Mononuclear cell (primary cell): Measurements from ENCODE around the gene TCEANC. TPM values are rescaled to one million over a fixed set of nuclear protein-coding genes. Genes with fewer than 3 reads are reported as not detected.
"Not testable (repeated sequence)": the region's sequence is repeated elsewhere in the genome, so short reads cannot be mapped to it uniquely, and the experiment has no call there.

ENCODE experiments used
- H3K27me3 ChIP-seq: 2 replicates; pipeline ENCODE4 v1.6.0; 2011; ENCODE audit warnings: low read length, control low read depth; ENCODE audit not compliant: insufficient read depth
- H3K4me1 ChIP-seq: 2 replicates; pipeline ENCODE4 v1.5.1; 2011; ENCODE audit warnings: mild to moderate bottlenecking, low read length, control low read depth; ENCODE audit not compliant: insufficient read depth
- H3K4me3 ChIP-seq: 2 replicates; pipeline ENCODE4 v1.5.1; 2011; ENCODE audit warnings: mild to moderate bottlenecking, low read length, moderate library complexity
- H3K9me3 ChIP-seq: 2 replicates; pipeline ENCODE4 v1.5.1; 2011; ENCODE audit warnings: low read depth, mild to moderate bottlenecking, control low read depth, low read length
- total RNA-seq: library from RNA; depleted of rRNA; stranded (reverse); fragments of >200 nt; gene quantifications from one replicate; pipeline ENCODE4 v1.2.3, GENCODE V29; 2012

Gene TCEANC, protein sequence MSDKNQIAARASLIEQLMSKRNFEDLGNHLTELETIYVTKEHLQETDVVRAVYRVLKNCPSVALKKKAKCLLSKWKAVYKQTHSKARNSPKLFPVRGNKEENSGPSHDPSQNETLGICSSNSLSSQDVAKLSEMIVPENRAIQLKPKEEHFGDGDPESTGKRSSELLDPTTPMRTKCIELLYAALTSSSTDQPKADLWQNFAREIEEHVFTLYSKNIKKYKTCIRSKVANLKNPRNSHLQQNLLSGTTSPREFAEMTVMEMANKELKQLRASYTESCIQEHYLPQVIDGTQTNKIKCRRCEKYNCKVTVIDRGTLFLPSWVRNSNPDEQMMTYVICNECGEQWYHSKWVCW
- total RNA-seq: 18.5 TPM

DNA sequence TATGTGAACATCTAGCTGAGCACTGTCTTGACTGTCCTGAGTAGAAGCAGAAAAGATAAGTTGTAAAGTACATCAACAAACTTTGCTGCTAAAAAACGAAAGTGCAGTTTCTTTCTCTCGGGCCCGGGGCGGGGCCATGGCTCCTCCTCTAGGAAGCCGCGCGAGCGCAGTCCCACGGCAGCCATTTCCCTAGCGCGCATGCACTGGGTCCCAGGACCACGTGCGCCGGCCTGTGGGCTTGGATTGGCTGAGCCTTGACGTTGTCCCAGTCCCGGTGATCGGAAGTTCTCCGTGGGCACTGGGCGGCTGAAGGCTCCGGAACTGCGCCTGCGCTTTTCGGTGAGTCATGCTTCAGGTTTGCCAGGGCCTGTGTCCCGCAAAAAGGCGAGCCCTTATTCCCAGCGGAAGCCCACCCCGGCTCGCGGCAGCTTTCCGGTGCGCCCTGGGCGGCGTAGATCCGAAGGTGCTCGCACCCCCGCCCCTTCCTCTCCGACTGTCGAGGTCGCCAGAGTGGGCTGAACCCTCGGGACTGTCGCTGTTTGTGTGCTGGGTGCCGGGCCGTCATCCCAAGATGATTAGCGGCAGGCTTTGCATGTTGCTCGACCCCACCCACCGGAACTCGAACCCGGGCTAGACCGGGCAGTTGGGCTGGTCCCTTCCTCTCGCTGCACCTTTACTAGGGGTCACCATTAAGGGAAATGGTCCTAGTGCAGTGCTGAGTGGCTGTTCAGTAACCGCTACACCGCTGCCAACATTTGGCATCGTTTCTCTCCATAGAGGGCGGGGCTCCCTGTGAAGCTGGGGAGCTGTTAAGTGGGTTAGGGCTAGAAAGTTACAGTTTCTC, at the start of gene TCEANC:
TCEANC (plus strand) TSS at position 292 of the 844 bp plus-strand sequence. CDS start 9,368 bp downstream, outside the sequence.
- Histone ChIP-seq H3K4me3 (peak within 1 kb of the TSS; percentile 65), H3K27me3 (no peaks in the 10 kb centered on the region), H3K4me1 (peaks cover 7% of the 10 kb centered on the region), H3K9me3 (no peaks in the 10 kb centered on the region)

- no peaks in the 10 kb centered on the region for H3K9me3 ChIP-seq
- H3K27me3 ChIP-seq: no peaks in the 10 kb centered on the region
- H3K4me3 ChIP-seq: no peak overlapping the region
- no peaks in the 10 kb centered on the region for H3K4me1 ChIP-seq
Measured at GRCh38 chrX:13605611-13606010, 47.3 kb upstream of the TCEANC start.

GRCh38 chrX:13607331-13607995, 45.5 kb upstream of the TCEANC start:
- Histone ChIP-seq H3K4me3 (no peak overlapping the region), H3K27me3 (no peaks in the 10 kb centered on the region), H3K4me1 (no peaks in the 10 kb centered on the region), H3K9me3 (no peaks in the 10 kb centered on the region)

- no peak overlapping the region for H3K4me3 ChIP-seq
- H3K9me3 ChIP-seq: no peaks in the 10 kb centered on the region
- H3K4me1 ChIP-seq: no peaks in the 10 kb centered on the region
Measured at GRCh38 chrX:13607996-13608365, 45.0 kb upstream of the TCEANC start.

DNA sequence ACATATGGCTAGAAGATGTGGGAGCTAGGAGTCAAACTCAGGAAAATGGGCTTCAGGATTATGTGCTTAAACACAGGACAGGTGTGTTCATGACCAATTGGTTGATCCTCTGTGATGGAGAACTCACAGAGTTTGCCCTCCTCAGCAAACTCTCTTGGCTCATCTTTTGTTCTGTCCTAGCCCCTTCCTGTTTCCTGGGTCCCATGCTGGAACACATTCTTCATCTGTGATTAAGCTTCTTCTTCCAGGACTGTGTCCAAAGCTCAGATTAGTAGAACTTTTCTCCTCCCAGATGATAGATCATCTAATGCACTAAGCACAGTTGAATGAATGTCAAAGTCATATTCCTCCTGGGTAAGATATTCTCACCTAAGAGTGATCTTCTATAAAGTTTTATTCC, 38.8 kb upstream of the TCEANC start:
- Histone ChIP-seq H3K4me3 (no peak overlapping the region), H3K27me3 (no peaks in the 10 kb centered on the region), H3K4me1 (no peaks in the 10 kb centered on the region), H3K9me3 (no peaks in the 10 kb centered on the region)

More at GRCh38 chrX:13607996-13608365, 45.0 kb upstream of the TCEANC start:
- H3K27me3 ChIP-seq: no peaks in the 10 kb centered on the region

GRCh38 chrX:13620207-13620606, 32.7 kb upstream of the TCEANC start:
- Histone ChIP-seq H3K27me3 (no peaks in the 10 kb centered on the region), H3K4me3 (no peak overlapping the region), H3K4me1 (no peaks in the 10 kb centered on the region), H3K9me3 (no peaks in the 10 kb centered on the region)

DNA sequence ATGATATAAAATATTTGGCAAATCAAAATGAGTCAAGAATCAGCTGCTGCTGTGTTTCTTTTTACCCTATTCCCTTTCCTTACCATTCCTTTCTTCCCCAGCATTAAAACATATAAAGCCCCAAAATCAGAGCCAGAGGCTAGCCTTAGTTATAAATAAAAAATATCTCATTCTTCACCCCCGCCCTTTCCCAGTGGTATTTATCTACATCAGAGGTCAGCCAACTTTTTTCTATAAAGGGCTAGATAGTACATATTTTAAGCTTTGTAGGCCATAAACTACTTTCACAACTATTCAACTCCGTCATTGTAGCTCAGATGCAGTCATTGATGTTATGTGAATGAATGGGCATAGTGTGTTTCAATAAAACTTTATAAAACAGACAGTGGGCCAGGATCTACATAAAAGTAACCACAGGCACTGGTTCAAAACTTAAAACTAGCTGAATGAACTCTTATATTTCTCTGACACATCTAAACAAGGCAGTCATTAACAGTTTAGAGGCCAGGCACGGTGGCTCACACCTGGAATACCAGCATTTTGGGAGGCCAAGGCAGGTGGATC, 30.5 kb upstream of the TCEANC start:
- H3K27me3 ChIP-seq: no peaks in the 10 kb centered on the region
- no peaks in the 10 kb centered on the region for H3K9me3 ChIP-seq
- H3K4me1 ChIP-seq: no peaks in the 10 kb centered on the region
- H3K4me3 ChIP-seq: no peak overlapping the region

DNA sequence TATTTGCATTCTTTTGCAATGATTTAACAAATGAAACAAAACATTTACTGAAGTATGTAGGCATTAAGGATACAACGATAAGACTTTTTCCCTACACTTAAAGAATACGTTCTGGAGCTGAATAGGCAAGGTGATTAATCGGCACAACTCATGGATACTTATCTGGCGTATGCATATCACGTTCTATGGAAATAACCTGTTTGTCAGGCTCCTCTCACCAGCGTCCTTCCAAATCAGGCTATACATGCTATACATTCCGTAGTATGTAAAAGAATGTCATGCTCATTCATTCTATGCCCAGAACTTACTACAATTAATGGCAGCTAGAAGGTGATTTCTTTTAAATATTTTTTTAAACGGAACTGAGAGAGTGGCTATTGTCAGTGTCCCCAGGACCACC, 25.6 kb upstream of the TCEANC start:
- H3K4me3 ChIP-seq: no peak overlapping the region
- H3K9me3 ChIP-seq: no peaks in the 10 kb centered on the region

DNA sequence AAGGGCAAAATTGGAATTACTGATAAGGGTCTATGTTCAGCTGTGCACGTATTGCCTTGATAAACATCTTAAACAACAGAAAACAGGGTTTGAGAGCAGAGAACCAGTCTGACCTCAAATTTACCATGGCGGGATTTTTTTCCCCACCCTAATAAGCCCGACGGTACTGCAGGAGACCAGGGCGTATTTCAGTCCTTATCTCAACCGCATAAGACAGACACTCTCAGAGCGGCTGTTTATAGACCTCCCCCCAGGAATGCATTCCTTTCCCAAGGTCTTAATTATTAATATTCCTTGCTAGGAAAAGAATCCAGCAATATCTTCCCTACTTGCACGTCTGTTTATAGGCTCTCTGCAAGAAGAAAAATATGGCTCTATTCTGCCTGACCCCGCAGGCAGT, 15.7 kb upstream of the TCEANC start:
- not testable (repeated sequence) for H3K27me3 ChIP-seq, H3K4me3 ChIP-seq, H3K4me1 ChIP-seq, H3K9me3 ChIP-seq

More for the DNA sequence above, 25.6 kb upstream of the TCEANC start:
- H3K4me1 ChIP-seq: no peaks in the 10 kb centered on the region
- no peaks in the 10 kb centered on the region for H3K27me3 ChIP-seq

DNA sequence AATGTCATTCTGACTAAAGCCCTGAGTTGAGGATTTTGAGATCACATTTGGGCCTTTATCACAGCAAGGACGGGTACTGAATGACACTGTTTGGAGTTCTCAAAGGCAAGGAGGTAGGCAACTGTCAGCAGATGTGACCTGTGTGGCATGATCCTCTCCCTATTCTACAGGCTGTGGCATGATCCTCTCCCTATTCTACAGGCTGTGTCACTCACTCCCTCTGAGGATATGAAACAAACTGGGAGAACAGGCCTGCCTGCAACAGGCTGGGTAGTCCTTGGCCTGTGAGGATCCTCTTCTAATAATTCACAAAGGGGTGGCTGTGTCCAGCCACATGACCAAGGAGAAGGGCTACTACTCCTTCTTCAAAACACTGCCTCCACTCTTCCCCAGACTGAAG, 14.9 kb upstream of the TCEANC start:
- H3K9me3 ChIP-seq: no peaks in the 10 kb centered on the region
- no peak overlapping the region for H3K4me3 ChIP-seq
- no peaks in the 10 kb centered on the region for H3K4me1 ChIP-seq
- no peaks in the 10 kb centered on the region for H3K27me3 ChIP-seq

DNA sequence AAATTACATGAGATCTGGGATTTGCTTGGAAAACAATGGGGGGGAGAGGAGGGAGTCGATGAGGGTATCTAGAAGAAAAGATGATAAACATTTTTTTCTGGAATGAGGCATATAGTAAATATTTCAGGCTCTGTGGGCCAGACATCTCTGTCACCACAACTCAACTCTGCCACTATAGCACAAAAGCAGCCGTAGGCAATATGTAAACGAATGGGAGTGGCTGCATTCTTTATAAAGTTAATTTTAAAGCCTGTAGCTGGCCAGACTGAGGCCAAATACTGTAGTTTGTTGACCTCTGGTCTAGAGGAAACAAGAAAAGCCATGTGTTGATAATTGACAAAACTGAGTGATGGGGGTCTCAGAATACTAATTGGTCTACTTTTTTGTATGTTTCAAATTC, 14.1 kb upstream of the TCEANC start:
- no peaks in the 10 kb centered on the region for H3K9me3 ChIP-seq
- no peaks in the 10 kb centered on the region for H3K27me3 ChIP-seq
- no peak overlapping the region for H3K4me3 ChIP-seq
- H3K4me1 ChIP-seq: no peaks in the 10 kb centered on the region

GRCh38 chrX:13641684-13642083, 11.3 kb upstream of the TCEANC start:
- not testable (repeated sequence) for H3K4me3 ChIP-seq, H3K4me1 ChIP-seq, H3K27me3 ChIP-seq, H3K9me3 ChIP-seq

GRCh38 chrX:13645464-13646153, 7.3 kb upstream of the TCEANC start:
- H3K4me3 ChIP-seq: no peak overlapping the region
- peaks cover 7% of the 10 kb centered on the region for H3K4me1 ChIP-seq
- H3K27me3 ChIP-seq: no peaks in the 10 kb centered on the region
- no peaks in the 10 kb centered on the region for H3K9me3 ChIP-seq

DNA sequence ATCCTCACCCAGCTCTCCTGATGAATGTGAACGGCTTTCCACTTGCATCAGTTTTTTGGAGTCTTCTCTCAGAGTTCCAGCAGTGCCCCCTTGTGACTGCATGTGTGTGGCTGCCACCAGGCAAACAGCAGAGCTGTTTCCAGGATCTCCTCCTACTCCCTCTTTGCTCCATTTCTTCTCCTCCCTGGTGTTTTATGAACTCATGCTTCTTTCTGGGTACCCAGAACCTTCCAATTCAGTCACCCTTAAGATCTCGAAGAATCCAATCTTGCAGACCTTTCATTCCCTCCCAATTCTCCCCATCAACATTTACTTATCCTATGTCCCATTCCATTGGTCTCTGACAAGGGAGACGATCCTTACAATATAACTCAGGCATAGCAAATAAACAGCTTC, 6.8 kb upstream of the TCEANC start:
- Histone ChIP-seq H3K9me3 (no peaks in the 10 kb centered on the region), H3K4me1 (peaks cover 7% of the 10 kb centered on the region), H3K4me3 (no peak overlapping the region), H3K27me3 (no peaks in the 10 kb centered on the region)
